ENCODE measurements around the gene ASCC3. TPM values are rescaled to one million over a fixed set of nuclear protein-coding genes. Genes with fewer than 3 reads are reported as not detected.
A peak's percentile ranks its signal among the peaks of the same experiment; 100 is the strongest.

The ASCC3 gene
- total RNA-seq, 4 donors from 2014 or later = 20.5 to 33.9 (median 26.9) TPM

DNA sequence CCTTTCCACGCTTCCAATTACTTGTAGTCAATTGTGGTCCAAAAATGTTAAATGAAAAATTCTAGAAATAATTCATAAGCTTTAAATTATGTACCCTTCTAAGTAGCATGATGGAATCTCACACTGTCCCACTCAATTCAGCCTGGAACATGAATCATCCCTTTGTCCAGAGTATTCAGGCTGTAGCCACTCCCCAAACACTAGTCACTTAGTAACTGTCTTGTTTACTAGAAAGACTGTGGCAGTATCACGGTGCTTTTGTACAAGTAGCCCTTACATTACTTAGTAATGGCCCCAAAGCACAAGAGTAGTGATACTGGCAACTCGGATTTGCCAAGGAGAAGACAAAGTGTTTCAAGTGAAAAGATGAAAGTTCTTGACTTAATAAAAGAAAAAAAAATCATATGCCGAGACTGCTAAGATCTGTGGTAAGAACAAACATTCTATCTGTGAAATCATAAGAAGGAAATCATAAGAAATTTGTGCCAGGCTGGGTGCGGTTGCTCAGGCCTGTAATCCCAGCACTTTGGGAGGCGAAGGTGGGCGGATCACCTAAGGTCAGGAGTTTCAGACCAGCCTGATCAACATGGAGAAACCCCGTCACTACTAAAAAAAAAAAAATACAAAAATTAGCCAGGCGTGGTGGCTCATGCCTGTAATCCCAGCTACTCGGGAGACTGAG lies 247.9 kb downstream of the ASCC3 start:
- H3K4me3 ChIP-seq = no peak overlapping the region
- H3K4me1 ChIP-seq = peaks cover 0 to 5% (median 0%) of the 10 kb centered on the region in 4 donors
- no peak for TF ChIP-seq CTCF (IDR thresholded peaks at IDR 0.05)
- H3K27ac ChIP-seq = peak overlapping the region in 1 of 4 donors; percentile 33
- peaks cover 0 to 40% (median 3%) of the 10 kb centered on the region in 3 donors for H3K36me3 ChIP-seq
- no peak for DNase-seq (ENCODE audit: low spot score in 2 of 2)
- H3K9me3 ChIP-seq = peaks cover 0 to 7% (median 0%) of the 10 kb centered on the region in 4 donors
- 72 to 74% methylated on average over 10 of the region's 10 CpGs for WGBS, 2 donors
- no peaks in the 10 kb centered on the region for H3K27me3 ChIP-seq

DNA sequence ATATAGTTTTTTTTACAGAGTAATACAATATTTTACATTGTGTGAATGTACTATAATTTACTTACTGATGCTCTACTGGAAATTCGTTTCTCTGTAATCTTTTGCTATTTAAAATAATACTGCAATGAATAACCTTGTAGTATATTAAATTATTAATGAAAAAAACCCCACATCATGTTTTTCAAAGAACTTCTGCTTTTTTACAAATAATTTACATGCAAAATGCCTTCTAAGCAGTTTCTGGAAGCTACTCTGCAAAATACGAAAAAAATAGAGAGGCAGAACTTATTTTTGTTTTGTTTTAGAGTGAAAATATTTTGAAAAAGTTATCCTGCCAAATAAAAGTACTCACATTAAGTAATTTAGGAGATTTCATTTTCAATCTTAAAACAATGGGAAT lies 250.6 kb downstream of the ASCC3 start:
- H3K4me1 ChIP-seq = peaks cover 0 to 5% (median 0%) of the 10 kb centered on the region in 4 donors
- H3K27ac ChIP-seq = no peak overlapping the region
- no peak for TF ChIP-seq POLR2A (IDR thresholded peaks at IDR 0.05)
- no peak for TF ChIP-seq EP300 (IDR thresholded peaks at IDR 0.05)
- TF ChIP-seq CTCF (IDR thresholded peaks at IDR 0.05) = no peak
- WGBS, 2 donors = 65 to 66% methylated on average over 2 of the region's 2 CpGs
- H3K4me3 ChIP-seq = no peak overlapping the region
- peaks cover 0 to 25% (median 3%) of the 10 kb centered on the region in 3 donors for H3K36me3 ChIP-seq
- no peak for DNase-seq (ENCODE audit: low spot score in 2 of 2)
- no peaks in the 10 kb centered on the region for H3K27me3 ChIP-seq
- no peaks in the 10 kb centered on the region for H3K9me3 ChIP-seq

DNA sequence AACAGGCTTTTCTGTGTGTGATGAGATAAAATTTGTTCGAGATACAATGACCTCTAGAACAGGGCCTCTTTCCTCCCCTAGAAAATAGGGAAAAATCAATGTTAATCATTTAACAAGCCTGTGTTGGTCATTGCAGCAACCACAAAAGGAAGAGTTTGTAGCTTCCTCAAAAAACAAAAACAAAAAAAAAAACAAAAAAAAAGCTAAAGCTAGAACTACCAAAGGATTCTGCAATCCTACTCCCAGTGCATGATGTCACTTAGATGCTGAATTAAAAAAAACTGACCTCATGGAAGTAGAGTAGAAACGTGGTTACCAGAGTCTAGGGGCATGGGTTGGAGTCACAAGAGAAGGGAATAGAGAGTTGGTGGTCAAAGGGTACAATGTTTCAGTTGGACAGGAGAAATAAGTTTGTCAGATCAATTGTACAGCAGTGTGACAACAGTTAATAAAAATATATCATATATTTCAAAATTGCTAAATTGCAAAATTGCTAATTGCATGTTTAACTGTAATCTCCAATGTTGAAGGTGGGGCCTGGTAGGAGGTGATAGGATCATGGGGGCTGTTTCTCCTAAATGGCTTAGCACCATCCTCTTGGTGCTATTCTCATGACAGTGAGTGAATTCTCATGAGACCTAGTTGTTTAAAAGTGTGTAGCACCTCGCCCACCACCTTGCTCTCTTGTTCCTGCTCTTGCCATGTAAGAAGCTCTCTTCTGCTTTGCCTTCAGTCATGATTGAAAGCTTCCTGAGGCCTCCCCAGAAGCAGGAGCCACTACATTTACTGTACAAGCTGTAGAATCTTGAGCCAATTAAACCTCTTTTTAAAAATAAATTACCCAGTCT lies 253.0 kb downstream of the ASCC3 start:
- H3K9me3 ChIP-seq = no peaks in the 10 kb centered on the region
- no peak overlapping the region for H3K4me3 ChIP-seq
- H3K36me3 ChIP-seq = peaks cover 0 to 24% (median under 1%) of the 10 kb centered on the region in 3 donors
- H3K27ac ChIP-seq = no peak overlapping the region
- TF ChIP-seq POLR2A (IDR thresholded peaks at IDR 0.05) (no peak), EP300 (IDR thresholded peaks at IDR 0.05) (no peak), CTCF (IDR thresholded peaks at IDR 0.05) (no peak)
- no peak for DNase-seq (ENCODE audit: low spot score in 2 of 2)
- no peaks in the 10 kb centered on the region for H3K27me3 ChIP-seq
- 90% methylated on average over 3 of the region's 3 CpGs for WGBS, 2 donors
- peaks cover 0 to 1% (median 0%) of the 10 kb centered on the region in 4 donors for H3K4me1 ChIP-seq

DNA sequence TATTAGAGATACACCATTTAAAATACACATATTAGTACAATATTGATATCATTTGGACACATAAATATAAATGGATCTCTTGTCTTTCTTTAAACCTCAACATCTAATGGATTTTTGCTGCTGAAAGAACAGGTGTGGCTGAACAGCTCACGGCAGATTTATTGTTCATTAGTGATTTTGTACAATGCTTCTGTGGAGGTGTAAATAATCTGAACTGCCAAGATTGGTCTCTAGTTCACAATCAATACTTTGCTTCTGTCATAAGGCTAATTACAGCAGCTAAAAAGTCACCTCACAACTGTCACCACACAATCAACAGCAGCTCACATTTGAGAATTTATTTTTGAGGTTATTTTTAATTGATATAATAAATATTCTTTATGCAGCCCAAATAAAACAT lies 254.4 kb downstream of the ASCC3 start:
- Histone ChIP-seq H3K4me3 (no peak overlapping the region), H3K27me3 (no peaks in the 10 kb centered on the region), H3K4me1 (no peaks in the 10 kb centered on the region), H3K27ac (no peak overlapping the region), H3K9me3 (no peaks in the 10 kb centered on the region), H3K36me3 (peaks cover 0 to 32% (median 0%) of the 10 kb centered on the region in 3 donors)
- TF ChIP-seq EP300 (IDR thresholded peaks at IDR 0.05) (no peak), POLR2A (IDR thresholded peaks at IDR 0.05) (no peak), CTCF (IDR thresholded peaks at IDR 0.05) (no peak)
- 80 to 88% methylated on average over 1 of the region's 1 CpG for WGBS, 2 donors
- no peak for DNase-seq (ENCODE audit: low spot score in 2 of 2)

Measured in tibial nerve (tissue), 4 donors.